Left renal cortex interstitium (tissue), 4 donors: ENCODE data around the gene SETD3. TPM values are rescaled to one million over a fixed set of nuclear protein-coding genes. Genes with fewer than 3 reads are reported as not detected.
"Not testable (repeated sequence)": the region's sequence is repeated elsewhere in the genome, so short reads cannot be mapped to it uniquely, and the experiment has no call there.

Experiments
- DNase-seq, 4 donors: peaks; one replicate each; pipeline ENCODE4 v3.0.0-alpha.2; 2013; ENCODE audit warnings: low read depth in 4 of 4, low spot score in 2 of 4, missing footprints in 1 of 4
- polyA plus RNA-seq, 4 donors: library from polyadenylated mRNA; unstranded; fragments of 120-200 nt; gene quantifications; one replicate each; pipeline ENCODE4 v1.2.1, GENCODE V29; 2013; ENCODE audit not compliant: insufficient read length in 4 of 4

Gene SETD3
- polyA plus RNA-seq, 4 donors: 57.5 to 69.1 (median 63.2) TPM

DNA sequence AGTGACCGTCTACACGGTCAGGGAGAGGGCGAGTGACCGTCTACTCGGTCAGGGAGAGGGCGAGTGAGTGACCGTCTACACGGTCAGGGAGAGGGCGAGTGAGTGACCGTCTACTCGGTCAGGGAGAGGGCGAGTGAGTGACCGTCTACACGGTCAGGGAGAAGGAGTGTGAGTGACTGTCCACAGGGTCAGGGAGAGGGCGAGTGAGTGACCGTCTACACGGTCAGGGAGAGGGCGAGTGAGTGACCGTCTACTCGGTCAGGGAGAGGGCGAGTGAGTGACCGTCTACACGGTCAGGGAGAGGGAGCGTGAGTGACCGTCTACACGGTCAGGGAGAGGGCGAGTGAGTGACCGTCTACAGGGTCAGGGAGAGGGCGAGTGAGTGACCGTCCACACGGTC is 132.4 kb downstream of the SETD3 start:
- DNase-seq: not testable (repeated sequence)

Other genes starting within 250 kb of the SETD3 start
- gene BCL11B, start 208.7 kb downstream of the SETD3 start, polyA plus RNA-seq: 1 to 10 TPM; 1.7 to 2.9 (median 2.4) TPM
- gene CCNK, start 550 bp upstream of the SETD3 start, polyA plus RNA-seq: 10 to 100 TPM; 42.6 to 49.0 (median 45.6) TPM
- gene CCDC85C, start 123.3 kb upstream of the SETD3 start, polyA plus RNA-seq: 10 to 100 TPM; 24.9 to 40.0 (median 30.9) TPM
- 1 to 10 TPM; 1.3 to 2.6 (median 1.9) TPM for gene HHIPL1, start 164.3 kb upstream of the SETD3 start, polyA plus RNA-seq
- gene CYP46A1, start 203.4 kb upstream of the SETD3 start, polyA plus RNA-seq: 1 to 10 TPM; 1.4 to 4.4 (median 2.8) TPM